Fibroblast of lung (primary cell): ENCODE data around the gene TMEM19. TPM values are rescaled to one million over a fixed set of nuclear protein-coding genes. Genes with fewer than 3 reads are reported as not detected.
A peak's percentile ranks its signal among the peaks of the same experiment; 100 is the strongest.
"Not testable (repeated sequence)": the region's sequence is repeated elsewhere in the genome, so short reads cannot be mapped to it uniquely, and the experiment has no call there.

Source experiments
- DNase-seq, 2 donors: peaks; one replicate each; pipeline versions ENCODE4 v3.0.0 to v3.0.0-alpha.2; 2010; ENCODE audit warnings: low read depth in 2 of 2
- H2AFZ ChIP-seq: 2 replicates; pipeline ENCODE4 v1.5.1; 2012; ENCODE audit warnings: low read length, control low read depth, inconsistent platforms
- H3K27ac ChIP-seq: 2 replicates; pipeline ENCODE4 v1.5.1; 2011; ENCODE audit warnings: low read length, control low read depth; ENCODE audit not compliant: insufficient read depth
- H3K27me3 ChIP-seq: 2 replicates; pipeline ENCODE4 v1.5.1; 2011; ENCODE audit warnings: mild to moderate bottlenecking, low read length; ENCODE audit not compliant: control insufficient read depth, insufficient read depth
- H3K36me3 ChIP-seq: 2 replicates; pipeline ENCODE4 v1.5.1; 2011; ENCODE audit warnings: low read length; ENCODE audit not compliant: control insufficient read depth, insufficient read depth
- H3K4me1 ChIP-seq: 2 replicates; pipeline ENCODE4 v1.5.1; 2011; ENCODE audit warnings: low read length; ENCODE audit not compliant: control insufficient read depth, insufficient read depth; ENCODE audit errors: extremely low read depth
- H3K4me2 ChIP-seq: 2 replicates; pipeline ENCODE4 v1.5.1; 2011; ENCODE audit warnings: low read length, control low read depth; ENCODE audit not compliant: insufficient read depth; ENCODE audit errors: extremely low read depth
- H3K4me3 ChIP-seq, 4 experiments: fragments of 200-600 bp in 1 of 4; sonication (generic) in 1 of 4; replicated peaks in 1 of 4; 2 replicates each; pipeline ENCODE4 v1.5.1; 2011 to 2016; ENCODE audit warnings: low read length in 4 of 4, low read depth in 3 of 4, mild to moderate bottlenecking in 3 of 4, control low read depth in 2 of 4, inconsistent platforms in 1 of 4, mixed read lengths in 1 of 4; ENCODE audit not compliant: insufficient read depth in 1 of 4; ENCODE audit errors: control extremely low read depth in 1 of 4
- H3K79me2 ChIP-seq: 2 replicates; pipeline ENCODE4 v1.5.1; 2012; ENCODE audit warnings: mild to moderate bottlenecking, low read length, inconsistent platforms; ENCODE audit not compliant: control insufficient read depth, insufficient read depth
- H3K9ac ChIP-seq: 2 replicates; pipeline ENCODE4 v1.5.1; 2011; ENCODE audit warnings: mild to moderate bottlenecking, low read length, control low read depth; ENCODE audit not compliant: insufficient read depth
- H3K9me3 ChIP-seq: 2 replicates; pipeline ENCODE4 v1.5.1; 2012; ENCODE audit warnings: low read depth, low read length; ENCODE audit not compliant: control insufficient read depth, insufficient read depth
- H4K20me1 ChIP-seq: 2 replicates; pipeline ENCODE4 v1.5.1; 2011; ENCODE audit warnings: low read length; ENCODE audit not compliant: control insufficient read depth, insufficient read depth; ENCODE audit errors: extremely low read depth
- CTCF ChIP-seq, 2 donors: IDR thresholded peaks in 1 of 2; conservative IDR thresholded peaks in 1 of 2; 1 replicate in 1 of 2; 2 replicates in 1 of 2; pipeline ENCODE4 v1.5.1; 2011 to 2012; ENCODE audit warnings: low read length in 2 of 2, control low read depth in 1 of 2, inconsistent platforms in 1 of 2, low read depth in 1 of 2, mild to moderate bottlenecking in 1 of 2
- EZH2 ChIP-seq: IDR thresholded peaks from 2 replicates; pipeline ENCODE4 v1.5.1; 2012; ENCODE audit warnings: low read length, control low read depth, mild to moderate bottlenecking; ENCODE audit errors: missing control alignments
- polyA plus RNA-seq, 2 donors: library from polyadenylated mRNA; depleted of rRNA in 1 of 2; stranded (reverse) in 1 of 2; unstranded in 1 of 2; fragments of >200 nt; gene quantifications; 2 replicates each; pipeline ENCODE4 v1.2.1, GENCODE V29; 2011 to 2012; ENCODE audit warnings: missing spikeins in 1 of 2
- total RNA-seq: library from RNA; depleted of rRNA; stranded (reverse); fragments of >200 nt; gene quantifications from 2 replicates; pipeline ENCODE4 v1.2.1, GENCODE V29; 2014

TMEM19 gene
- total and polyA plus RNA-seq, 2 donors (not counting 1 experiment from before 2014, with no cell fraction given), result 19.6 to 25.1 TPM

GRCh38 chr12:71694099-71694820 is 8.4 kb downstream of the TMEM19 start:
- H3K4me1 ChIP-seq, result no peaks in the 10 kb centered on the region
- peak in 1 of 2 donors; percentile 16 for DNase-seq
- no peak overlapping the region for H3K4me3 ChIP-seq
- no peak overlapping the region for H3K9ac ChIP-seq
- H3K79me2 ChIP-seq, result no peaks in the 10 kb centered on the region
- H3K36me3 ChIP-seq, result no peaks in the 10 kb centered on the region
- no peaks in the 10 kb centered on the region for H4K20me1 ChIP-seq
- no peak overlapping the region for H3K27ac ChIP-seq
- H3K9me3 ChIP-seq, result no peaks in the 10 kb centered on the region
- no peaks in the 10 kb centered on the region for H3K27me3 ChIP-seq
- H2AFZ ChIP-seq, result no peak overlapping the region
- no peak overlapping the region for H3K4me2 ChIP-seq
- no peak for TF ChIP-seq EZH2
- TF ChIP-seq CTCF (conservative IDR thresholded peaks at IDR 0.05 in 1 of 2, IDR thresholded peaks at IDR 0.05 in 1 of 2; ENCODE audit: low read depth in 1 of 2, low read length in 2 of 2), result no peak

- Histone ChIP-seq H3K4me1 (no peaks in the 10 kb centered on the region), H2AFZ (no peak overlapping the region), H4K20me1 (no peaks in the 10 kb centered on the region), H3K27ac (no peak overlapping the region), H3K36me3 (peaks cover 3% of the 10 kb centered on the region), H3K4me2 (no peak overlapping the region), H3K9me3 (no peaks in the 10 kb centered on the region), H3K9ac (no peak overlapping the region), H3K27me3 (no peaks in the 10 kb centered on the region), H3K79me2 (no peaks in the 10 kb centered on the region), H3K4me3 (no peak overlapping the region)
- no peak for DNase-seq
- TF ChIP-seq CTCF (conservative IDR thresholded peaks at IDR 0.05 in 1 of 2, IDR thresholded peaks at IDR 0.05 in 1 of 2; ENCODE audit: low read depth in 1 of 2, low read length in 2 of 2) (no peak), EZH2 (no peak)
Observed at GRCh38 chr12:71695782-71696181, 9.9 kb downstream of the TMEM19 start.

GRCh38 chr12:71702181-71702580 is 16.3 kb downstream of the TMEM19 start:
- H3K4me3 ChIP-seq, H2AFZ ChIP-seq, H3K27ac ChIP-seq, H3K79me2 ChIP-seq, H3K27me3 ChIP-seq, H3K9me3 ChIP-seq, H3K4me1 ChIP-seq, H3K36me3 ChIP-seq, H3K9ac ChIP-seq, DNase-seq, H4K20me1 ChIP-seq, H3K4me2 ChIP-seq: not testable (repeated sequence)
